ENCODE results near the gene TNIP3. TPM values are rescaled to one million over a fixed set of nuclear protein-coding genes. Genes with fewer than 3 reads are reported as not detected.

TNIP3 gene
- total and polyA plus RNA-seq, 10 donors = 0.24 to 3.8 (median 1.5) TPM

GRCh38 chr4:121183361-121183760, 19.2 kb upstream of the TNIP3 start:
- Histone ChIP-seq H3K9me3 (no peaks in the 10 kb centered on the region), H3K4me3 (no peak overlapping the region), H3K36me3 (no peaks in the 10 kb centered on the region), H3K27me3 (replicated peaks in 1 of 7) (no peaks in the 10 kb centered on the region), H3K4me1 (peaks cover 0 to 35% (median 3%) of the 10 kb centered on the region in 6 donors), H3K27ac (peak overlapping the region in 5 of 8 donors; percentile 7 to 82 (median 79))
- DNase-seq = no peak
- intact Hi-C loops (cut with DNase I; ENCODE audit: low total_unique reads) = no loop called here
- TF ChIP-seq CTCF (IDR thresholded peaks at IDR 0.05 in 8 of 11, conservative IDR thresholded peaks at IDR 0.05 in 3 of 11) (no peak), POLR2AphosphoS5 (IDR thresholded peaks at IDR 0.05) (no peak), POLR2A (IDR thresholded peaks at IDR 0.05) (no peak)
- 77 to 92% (median 89%) methylated on average over 3 of the region's 3 CpGs for WGBS, 5 donors

GRCh38 chr4:121182296-121182695, 18.2 kb upstream of the TNIP3 start:
- no peaks in the 10 kb centered on the region for H3K9me3 ChIP-seq
- intact Hi-C loops (cut with DNase I; ENCODE audit: low total_unique reads) = no loop called here
- TF ChIP-seq POLR2AphosphoS5 (IDR thresholded peaks at IDR 0.05) = peak in 1 of 3 donors; percentile 43
- TF ChIP-seq POLR2A (IDR thresholded peaks at IDR 0.05) = no peak
- H3K4me1 ChIP-seq = peaks cover 0 to 43% (median 8%) of the 10 kb centered on the region in 6 donors
- WGBS, 5 donors = 29 to 33% (median 30%) methylated on average over 3 of the region's 3 CpGs
- no peaks in the 10 kb centered on the region for H3K36me3 ChIP-seq
- H3K4me3 ChIP-seq = peak overlapping the region in 4 of 8 donors; percentile 3 to 39 (median 14)
- DNase-seq = no peak
- H3K27me3 ChIP-seq (replicated peaks in 1 of 7) = no peaks in the 10 kb centered on the region
- peak overlapping the region; percentile 4 to 83 (median 78) for H3K27ac ChIP-seq

GRCh38 chr4:121181493-121181892, 17.4 kb upstream of the TNIP3 start:
- Histone ChIP-seq H3K27ac (peak overlapping the region; percentile 4 to 83 (median 78)), H3K4me1 (peaks cover 0 to 51% (median 11%) of the 10 kb centered on the region in 6 donors), H3K9me3 (no peaks in the 10 kb centered on the region), H3K4me3 (peak overlapping the region in 2 of 8 donors; percentile 7 to 20), H3K27me3 (replicated peaks in 1 of 7) (no peaks in the 10 kb centered on the region), H3K36me3 (no peaks in the 10 kb centered on the region)
- intact Hi-C loops (cut with DNase I; ENCODE audit: low total_unique reads) = no loop called here
- DNase-seq = no peak
- TF ChIP-seq POLR2A (IDR thresholded peaks at IDR 0.05) (no peak), POLR2AphosphoS5 (IDR thresholded peaks at IDR 0.05) (no peak), CTCF (IDR thresholded peaks at IDR 0.05 in 8 of 11, conservative IDR thresholded peaks at IDR 0.05 in 3 of 11) (no peak)
- 57 to 80% (median 73%) methylated on average over 1 of the region's 1 CpG for WGBS, 5 donors

- Histone ChIP-seq H3K4me3 (no peak overlapping the region), H3K27me3 (replicated peaks in 1 of 7) (no peaks in the 10 kb centered on the region), H3K27ac (peak overlapping the region; percentile 4 to 83 (median 78)), H3K9me3 (no peaks in the 10 kb centered on the region), H3K36me3 (no peaks in the 10 kb centered on the region), H3K4me1 (peaks cover 0 to 61% (median 11%) of the 10 kb centered on the region in 6 donors)
- intact Hi-C loops (cut with DNase I; ENCODE audit: low total_unique reads) = no loop called here
- 70 to 79% (median 75%) methylated on average over 3 of the region's 3 CpGs for WGBS, 5 donors
- no peak for DNase-seq
- TF ChIP-seq CTCF (IDR thresholded peaks at IDR 0.05 in 8 of 11, conservative IDR thresholded peaks at IDR 0.05 in 3 of 11) (no peak), POLR2A (IDR thresholded peaks at IDR 0.05) (no peak), POLR2AphosphoS5 (IDR thresholded peaks at IDR 0.05) (no peak)
Observed at GRCh38 chr4:121180558-121180957, 16.4 kb upstream of the TNIP3 start.
